ENCODE data around the gene AMOTL1. TPM values are rescaled to one million over a fixed set of nuclear protein-coding genes. Genes with fewer than 3 reads are reported as not detected.

The AMOTL1 gene
- total RNA-seq, 3 donors from 2014 or later: 6.5 to 94.7 (median 11.3) TPM

- H3K9me3 ChIP-seq: peaks cover 5% of the 10 kb centered on the region
- ATAC-seq (no peak), DNase-seq (no peak)
- no peak for TF ChIP-seq CTCF (IDR thresholded peaks at IDR 0.05)
- intact Hi-C loops (cut with DNase I, micrococcal nuclease): no loop called here
- no peaks in the 10 kb centered on the region for H3K4me1 ChIP-seq (ENCODE audit: low read depth)
- no peaks in the 10 kb centered on the region for H3K36me3 ChIP-seq (ENCODE audit: low read depth)
- no peak overlapping the region for H3K4me3 ChIP-seq
Observed at GRCh38 chr11:94820480-94820879, 52.3 kb downstream of the AMOTL1 start.

- no peak for TF ChIP-seq CTCF (IDR thresholded peaks at IDR 0.05)
- no peak for DNase-seq
- ATAC-seq: no peak
- no peak overlapping the region for H3K4me3 ChIP-seq
- intact Hi-C loops (cut with DNase I, micrococcal nuclease): no loop called here
- H3K4me1 ChIP-seq (ENCODE audit: low read depth): no peaks in the 10 kb centered on the region
- H3K9me3 ChIP-seq: no peaks in the 10 kb centered on the region
- H3K36me3 ChIP-seq (ENCODE audit: low read depth): no peaks in the 10 kb centered on the region
Observed at GRCh38 chr11:94821439-94821838, 53.3 kb downstream of the AMOTL1 start.

GRCh38 chr11:94822080-94822479 lies 53.9 kb downstream of the AMOTL1 start:
- H3K9me3 ChIP-seq: no peaks in the 10 kb centered on the region
- H3K36me3 ChIP-seq (ENCODE audit: low read depth): no peaks in the 10 kb centered on the region
- no peak overlapping the region for H3K4me3 ChIP-seq
- no peak for ATAC-seq
- no peak for DNase-seq
- no peaks in the 10 kb centered on the region for H3K4me1 ChIP-seq (ENCODE audit: low read depth)
- TF ChIP-seq CTCF (IDR thresholded peaks at IDR 0.05): no peak
- intact Hi-C loops (cut with DNase I, micrococcal nuclease): no loop called here

- DNase-seq: no peak
- intact Hi-C loops (cut with DNase I, micrococcal nuclease): no loop called here
- no peak overlapping the region for H3K4me3 ChIP-seq
- no peaks in the 10 kb centered on the region for H3K9me3 ChIP-seq
- H3K36me3 ChIP-seq (ENCODE audit: low read depth): no peaks in the 10 kb centered on the region
- no peak for ATAC-seq
- no peak for TF ChIP-seq CTCF (IDR thresholded peaks at IDR 0.05)
- H3K4me1 ChIP-seq (ENCODE audit: low read depth): no peaks in the 10 kb centered on the region
Observed at GRCh38 chr11:94823102-94823732, 55.1 kb downstream of the AMOTL1 start.

- Histone ChIP-seq H3K4me3 (no peak overlapping the region), H3K4me1 (ENCODE audit: low read depth) (no peaks in the 10 kb centered on the region), H3K36me3 (ENCODE audit: low read depth) (no peaks in the 10 kb centered on the region), H3K9me3 (no peaks in the 10 kb centered on the region)
- ATAC-seq (no peak), DNase-seq (no peak)
- intact Hi-C loops (cut with DNase I, micrococcal nuclease): no loop called here
- no peak for TF ChIP-seq CTCF (IDR thresholded peaks at IDR 0.05)
Observed at GRCh38 chr11:94825031-94825430, 56.9 kb downstream of the AMOTL1 start.

- intact Hi-C loops (cut with DNase I, micrococcal nuclease): no loop called here
- Histone ChIP-seq H3K4me3 (no peak overlapping the region), H3K9me3 (no peaks in the 10 kb centered on the region), H3K4me1 (ENCODE audit: low read depth) (no peaks in the 10 kb centered on the region), H3K36me3 (ENCODE audit: low read depth) (no peaks in the 10 kb centered on the region)
- ATAC-seq (no peak), DNase-seq (no peak)
- no peak for TF ChIP-seq CTCF (IDR thresholded peaks at IDR 0.05)
Observed at GRCh38 chr11:94825481-94825880, 57.3 kb downstream of the AMOTL1 start.
